Neuronal stem cell (in vitro differentiated cells): Measurements from ENCODE around the gene HORMAD1.

Source experiments
- DNase-seq: peaks from one replicate; pipeline ENCODE4 v3.0.0-alpha.2; 2013; ENCODE audit warnings: low spot score
- H2AFZ ChIP-seq: one replicate; pipeline ENCODE4 v1.6.1; 2013; ENCODE audit warnings: mild to moderate bottlenecking, low read length, inconsistent platforms
- H2AK5ac ChIP-seq: 2 replicates; pipeline ENCODE4 v1.6.1; 2013; ENCODE audit warnings: low read depth, mild to moderate bottlenecking, inconsistent platforms, low read length, moderate library complexity, mixed read lengths
- H2BK120ac ChIP-seq: 2 replicates; pipeline ENCODE4 v1.6.1; 2013; ENCODE audit warnings: low read depth, mild to moderate bottlenecking, inconsistent platforms, low read length, moderate library complexity, mixed read lengths
- H2BK12ac ChIP-seq: one replicate; pipeline ENCODE4 v1.6.1; 2013; ENCODE audit warnings: low read length, inconsistent platforms
- H2BK15ac ChIP-seq: 2 replicates; pipeline ENCODE4 v1.6.1; 2013; ENCODE audit warnings: mild to moderate bottlenecking, low read length, inconsistent platforms, mixed read lengths
- H2BK5ac ChIP-seq: one replicate; pipeline ENCODE4 v1.6.1; 2013; ENCODE audit warnings: inconsistent platforms, mild to moderate bottlenecking, low read length, moderate library complexity
- H3K14ac ChIP-seq: one replicate; pipeline ENCODE4 v1.6.1; 2013; ENCODE audit warnings: low read length, inconsistent platforms
- H3K18ac ChIP-seq: 2 replicates; pipeline ENCODE4 v1.6.1; 2013; ENCODE audit warnings: low read length, inconsistent platforms
- H3K23ac ChIP-seq: 2 replicates; pipeline ENCODE4 v1.6.1; 2013; ENCODE audit warnings: low read depth, mild to moderate bottlenecking, mixed read lengths, low read length, inconsistent platforms; ENCODE audit not compliant: poor library complexity
- H3K27ac ChIP-seq: replicated peaks from 3 replicates; pipeline ENCODE4 v1.5.1; 2013; ENCODE audit warnings: low read length, inconsistent platforms
- H3K27me3 ChIP-seq, 3 experiments: 2 replicates each; pipeline ENCODE4 v1.6.1; 2013; ENCODE audit warnings: low read length in 3 of 3, mild to moderate bottlenecking in 2 of 3, inconsistent platforms in 1 of 3, low read depth in 1 of 3, mixed read lengths in 1 of 3, moderate library complexity in 1 of 3; ENCODE audit not compliant: control insufficient read depth in 3 of 3, insufficient read depth in 3 of 3
- H3K36me3 ChIP-seq, 2 donors: replicated peaks in 1 of 2; 2 replicates each; pipeline ENCODE4 v1.6.1; 2013; ENCODE audit warnings: low read length in 2 of 2; ENCODE audit not compliant: control insufficient read depth in 2 of 2, insufficient read depth in 2 of 2
- H3K4ac ChIP-seq: 2 replicates; pipeline ENCODE4 v1.6.1; 2013; ENCODE audit warnings: inconsistent platforms, mild to moderate bottlenecking, low read length, moderate library complexity
- H3K4me1 ChIP-seq, 2 donors: 1 replicate in 1 of 2; 2 replicates in 1 of 2; pipeline ENCODE4 v1.6.1; 2013; ENCODE audit warnings: low read length in 2 of 2, low read depth in 1 of 2; ENCODE audit not compliant: control insufficient read depth in 2 of 2, insufficient read depth in 1 of 2
- H3K4me2 ChIP-seq: one replicate; pipeline ENCODE4 v1.6.1; 2013; ENCODE audit warnings: mild to moderate bottlenecking, low read length, inconsistent platforms; ENCODE audit not compliant: insufficient read depth, poor library complexity, severe bottlenecking
- H3K4me3 ChIP-seq, 2 donors: 2 replicates each; pipeline ENCODE4 v1.5.1; 2013; ENCODE audit warnings: low read length in 2 of 2, mild to moderate bottlenecking in 2 of 2, inconsistent platforms in 1 of 2, moderate library complexity in 1 of 2
- H3K79me1 ChIP-seq: one replicate; pipeline ENCODE4 v1.6.1; 2013; ENCODE audit warnings: low read depth, mild to moderate bottlenecking, inconsistent platforms, low read length, moderate library complexity
- H3K9ac ChIP-seq: one replicate; pipeline ENCODE4 v1.6.1; 2013; ENCODE audit warnings: mild to moderate bottlenecking, low read depth, low read length, inconsistent platforms; ENCODE audit not compliant: poor library complexity
- H3K9me3 ChIP-seq, 2 donors: replicated peaks in 1 of 2; 2 replicates each; pipeline versions ENCODE3 to v1.6.1; 2013; ENCODE audit warnings: low read length in 2 of 2, mild to moderate bottlenecking in 2 of 2, inconsistent platforms in 1 of 2, low read depth in 1 of 2, mixed read lengths in 1 of 2, moderate library complexity in 1 of 2; ENCODE audit not compliant: control insufficient read depth in 2 of 2, insufficient read depth in 1 of 2
- H4K8ac ChIP-seq: one replicate; pipeline ENCODE4 v1.6.1; 2013; ENCODE audit warnings: low read depth, mild to moderate bottlenecking, inconsistent platforms, low read length, moderate library complexity
- H4K91ac ChIP-seq: one replicate; pipeline ENCODE4 v1.6.1; 2013; ENCODE audit warnings: low read length, low read depth, mild to moderate bottlenecking, inconsistent platforms; ENCODE audit not compliant: poor library complexity
- WGBS, 2 donors: extraction: QIAGEN DNeasy Blood & Tissue Kit; methylation state at CpG; one replicate each; pipeline ENCODE4 v1.1.7; 2013; ENCODE audit warnings: missing lambda C conversion rate in 2 of 2, mixed read lengths in 1 of 2; ENCODE audit not compliant: insufficient read length in 2 of 2, insufficient replicate concordance in 1 of 2; ENCODE audit errors: extremely low coverage in 2 of 2; 5-methylcytosine and 5-hydroxymethylcytosine counted together

HORMAD1 gene

GRCh38 chr1:150760013-150760412 lies 39.3 kb upstream of the HORMAD1 start:
- Histone ChIP-seq H4K91ac (no peak overlapping the region), H2BK12ac (no peak overlapping the region), H3K4me1 (no peaks in the 10 kb centered on the region), H3K4me2 (no peak overlapping the region), H3K14ac (no peak overlapping the region), H3K36me3 (no peaks in the 10 kb centered on the region), H2BK5ac (no peak overlapping the region), H2BK15ac (no peak overlapping the region), H3K4ac (no peak overlapping the region), H3K9ac (no peak overlapping the region), H3K27ac (no peak overlapping the region), H2BK120ac (no peak overlapping the region), H3K4me3 (no peak overlapping the region), H2AK5ac (no peak overlapping the region), H3K27me3 (no peaks in the 10 kb centered on the region), H3K9me3 (no peaks in the 10 kb centered on the region), H3K18ac (no peak overlapping the region), H2AFZ (no peak overlapping the region), H3K79me1 (no peaks in the 10 kb centered on the region), H3K23ac (no peak overlapping the region), H4K8ac (no peak overlapping the region)
- no CpG with 5 or more reads among the region's 3 CpGs for WGBS, 2 donors
- no peak for DNase-seq

DNA sequence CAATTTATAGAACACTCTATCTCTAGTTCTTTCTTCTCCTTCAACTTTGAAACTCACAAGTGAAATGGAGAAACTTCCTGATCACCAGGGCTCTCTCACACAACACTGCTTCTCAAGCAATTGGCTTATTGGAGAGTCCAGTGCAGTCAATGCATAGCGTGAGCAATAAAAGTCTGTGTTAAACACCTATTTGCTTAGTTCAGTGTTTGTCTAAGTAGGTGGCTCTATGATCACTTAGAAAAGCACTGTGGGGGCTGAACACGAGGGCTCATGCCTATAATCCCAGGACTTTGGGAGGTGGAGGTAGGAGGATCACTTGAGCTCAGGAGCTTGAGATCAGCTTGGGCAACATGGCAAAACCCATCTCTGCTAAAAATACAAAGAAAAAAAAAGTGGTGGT lies 32.7 kb upstream of the HORMAD1 start:
- no peaks in the 10 kb centered on the region for H3K27me3 ChIP-seq
- H3K18ac ChIP-seq: no peak overlapping the region
- WGBS, 2 donors: no CpG with 5 or more reads among the region's 2 CpGs
- no peak overlapping the region for H2BK12ac ChIP-seq
- H2BK5ac ChIP-seq: no peak overlapping the region
- no peak overlapping the region for H3K14ac ChIP-seq
- no peaks in the 10 kb centered on the region for H3K4me1 ChIP-seq
- H3K79me1 ChIP-seq: no peaks in the 10 kb centered on the region
- no peak overlapping the region for H2BK15ac ChIP-seq
- no peak overlapping the region for H3K27ac ChIP-seq
- H3K36me3 ChIP-seq: no peaks in the 10 kb centered on the region
- no peak overlapping the region for H4K91ac ChIP-seq
- no peak overlapping the region for H4K8ac ChIP-seq
- H3K9me3 ChIP-seq: no peaks in the 10 kb centered on the region
- no peak overlapping the region for H3K9ac ChIP-seq
- H2BK120ac ChIP-seq: no peak overlapping the region
- no peak overlapping the region for H3K4me3 ChIP-seq
- no peak overlapping the region for H3K23ac ChIP-seq
- no peak for DNase-seq
- H3K4ac ChIP-seq: no peak overlapping the region
- H2AK5ac ChIP-seq: no peak overlapping the region
- no peak overlapping the region for H2AFZ ChIP-seq
- H3K4me2 ChIP-seq: no peak overlapping the region

GRCh38 chr1:150751443-150751842 lies 30.7 kb upstream of the HORMAD1 start:
- no peak for DNase-seq
- H2AFZ ChIP-seq: no peak overlapping the region
- H3K23ac ChIP-seq: no peak overlapping the region
- no peak overlapping the region for H2AK5ac ChIP-seq
- no peaks in the 10 kb centered on the region for H3K9me3 ChIP-seq
- no peak overlapping the region for H2BK12ac ChIP-seq
- H2BK15ac ChIP-seq: no peak overlapping the region
- H2BK5ac ChIP-seq: no peak overlapping the region
- H3K4me2 ChIP-seq: no peak overlapping the region
- H3K27me3 ChIP-seq: no peaks in the 10 kb centered on the region
- H3K18ac ChIP-seq: no peak overlapping the region
- H3K79me1 ChIP-seq: no peaks in the 10 kb centered on the region
- H3K4me3 ChIP-seq: no peak overlapping the region
- no peaks in the 10 kb centered on the region for H3K4me1 ChIP-seq
- no CpG with 5 or more reads among the region's 6 CpGs for WGBS, 2 donors
- no peak overlapping the region for H4K91ac ChIP-seq
- no peak overlapping the region for H3K27ac ChIP-seq
- no peaks in the 10 kb centered on the region for H3K36me3 ChIP-seq
- H4K8ac ChIP-seq: no peak overlapping the region
- no peak overlapping the region for H3K9ac ChIP-seq
- no peak overlapping the region for H3K4ac ChIP-seq
- H3K14ac ChIP-seq: no peak overlapping the region
- H2BK120ac ChIP-seq: no peak overlapping the region

- H3K14ac ChIP-seq: no peak overlapping the region
- DNase-seq: no peak
- H3K4me1 ChIP-seq: no peaks in the 10 kb centered on the region
- H3K4me2 ChIP-seq: no peak overlapping the region
- no peak overlapping the region for H3K9ac ChIP-seq
- H2AFZ ChIP-seq: no peak overlapping the region
- no peak overlapping the region for H2AK5ac ChIP-seq
- no peaks in the 10 kb centered on the region for H3K36me3 ChIP-seq
- no peak overlapping the region for H2BK15ac ChIP-seq
- no peaks in the 10 kb centered on the region for H3K79me1 ChIP-seq
- no peak overlapping the region for H4K8ac ChIP-seq
- no peak overlapping the region for H3K27ac ChIP-seq
- no peak overlapping the region for H4K91ac ChIP-seq
- H3K4ac ChIP-seq: no peak overlapping the region
- H3K18ac ChIP-seq: no peak overlapping the region
- H3K9me3 ChIP-seq: no peaks in the 10 kb centered on the region
- H3K4me3 ChIP-seq: no peak overlapping the region
- no peak overlapping the region for H3K23ac ChIP-seq
- no peak overlapping the region for H2BK120ac ChIP-seq
- H2BK12ac ChIP-seq: no peak overlapping the region
- WGBS, 2 donors: no CpG with 5 or more reads among the region's 8 CpGs
- H3K27me3 ChIP-seq: no peaks in the 10 kb centered on the region
- H2BK5ac ChIP-seq: no peak overlapping the region
Observed at GRCh38 chr1:150749720-150750311, 29.1 kb upstream of the HORMAD1 start.
